ENCODE data around the gene PDE9A.

The PDE9A gene

DNA sequence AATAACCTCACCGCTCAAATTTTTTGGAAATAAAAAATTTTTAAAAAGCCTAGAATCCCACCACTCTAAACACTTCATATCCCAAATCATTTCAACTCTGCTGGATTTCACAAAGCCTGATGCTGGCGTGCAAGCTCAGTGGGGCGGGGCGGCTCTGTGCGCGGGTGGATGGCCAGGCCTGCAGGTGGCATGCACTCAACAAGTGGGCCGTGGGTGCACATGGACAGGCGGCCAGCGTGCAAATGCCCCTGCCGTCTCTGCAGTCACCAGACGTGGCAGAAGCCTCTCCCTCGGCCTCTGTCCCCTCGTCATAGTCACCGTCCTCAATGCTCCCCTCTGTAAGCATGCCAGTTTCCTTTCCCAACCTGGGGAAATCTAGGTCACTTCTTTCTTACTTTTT, 6.6 kb upstream of the PDE9A start:
- TF ChIP-seq, protein P1, sequence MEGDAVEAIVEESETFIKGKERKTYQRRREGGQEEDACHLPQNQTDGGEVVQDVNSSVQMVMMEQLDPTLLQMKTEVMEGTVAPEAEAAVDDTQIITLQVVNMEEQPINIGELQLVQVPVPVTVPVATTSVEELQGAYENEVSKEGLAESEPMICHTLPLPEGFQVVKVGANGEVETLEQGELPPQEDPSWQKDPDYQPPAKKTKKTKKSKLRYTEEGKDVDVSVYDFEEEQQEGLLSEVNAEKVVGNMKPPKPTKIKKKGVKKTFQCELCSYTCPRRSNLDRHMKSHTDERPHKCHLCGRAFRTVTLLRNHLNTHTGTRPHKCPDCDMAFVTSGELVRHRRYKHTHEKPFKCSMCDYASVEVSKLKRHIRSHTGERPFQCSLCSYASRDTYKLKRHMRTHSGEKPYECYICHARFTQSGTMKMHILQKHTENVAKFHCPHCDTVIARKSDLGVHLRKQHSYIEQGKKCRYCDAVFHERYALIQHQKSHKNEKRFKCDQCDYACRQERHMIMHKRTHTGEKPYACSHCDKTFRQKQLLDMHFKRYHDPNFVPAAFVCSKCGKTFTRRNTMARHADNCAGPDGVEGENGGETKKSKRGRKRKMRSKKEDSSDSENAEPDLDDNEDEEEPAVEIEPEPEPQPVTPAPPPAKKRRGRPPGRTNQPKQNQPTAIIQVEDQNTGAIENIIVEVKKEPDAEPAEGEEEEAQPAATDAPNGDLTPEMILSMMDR (IDR thresholded peaks at IDR 0.05; ENCODE audit: low read depth, low read length, missing control alignments), result no peak
- no peak for DNase-seq (ENCODE audit: low read depth)
- no peak overlapping the region for H3K4me3 ChIP-seq (ENCODE audit: low read depth, low read length)

DNA sequence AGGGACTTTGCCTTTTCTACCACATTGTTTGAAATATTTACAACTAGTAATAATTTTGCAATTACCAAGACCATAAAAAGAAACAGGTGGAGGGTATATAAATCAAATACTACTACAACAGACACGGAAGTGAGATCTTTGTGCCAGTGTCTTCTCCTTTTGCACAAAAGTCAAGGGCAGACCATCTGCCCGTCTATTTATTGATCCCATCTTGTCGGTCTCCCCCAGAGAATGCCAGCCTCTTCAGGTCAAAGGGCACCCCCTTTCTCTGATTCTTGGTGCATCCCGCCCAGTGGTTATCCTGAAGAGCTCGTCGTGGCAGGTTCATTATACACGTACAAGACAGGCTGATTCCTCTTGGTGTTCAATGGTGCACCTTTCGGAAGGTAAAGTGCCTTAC, 4.8 kb upstream of the PDE9A start:
- DNase-seq (ENCODE audit: low read depth), result no peak
- TF ChIP-seq, protein P1 (IDR thresholded peaks at IDR 0.05; ENCODE audit: low read depth, low read length, missing control alignments), result no peak
- no peak overlapping the region for H3K4me3 ChIP-seq (ENCODE audit: low read depth, low read length)

DNA sequence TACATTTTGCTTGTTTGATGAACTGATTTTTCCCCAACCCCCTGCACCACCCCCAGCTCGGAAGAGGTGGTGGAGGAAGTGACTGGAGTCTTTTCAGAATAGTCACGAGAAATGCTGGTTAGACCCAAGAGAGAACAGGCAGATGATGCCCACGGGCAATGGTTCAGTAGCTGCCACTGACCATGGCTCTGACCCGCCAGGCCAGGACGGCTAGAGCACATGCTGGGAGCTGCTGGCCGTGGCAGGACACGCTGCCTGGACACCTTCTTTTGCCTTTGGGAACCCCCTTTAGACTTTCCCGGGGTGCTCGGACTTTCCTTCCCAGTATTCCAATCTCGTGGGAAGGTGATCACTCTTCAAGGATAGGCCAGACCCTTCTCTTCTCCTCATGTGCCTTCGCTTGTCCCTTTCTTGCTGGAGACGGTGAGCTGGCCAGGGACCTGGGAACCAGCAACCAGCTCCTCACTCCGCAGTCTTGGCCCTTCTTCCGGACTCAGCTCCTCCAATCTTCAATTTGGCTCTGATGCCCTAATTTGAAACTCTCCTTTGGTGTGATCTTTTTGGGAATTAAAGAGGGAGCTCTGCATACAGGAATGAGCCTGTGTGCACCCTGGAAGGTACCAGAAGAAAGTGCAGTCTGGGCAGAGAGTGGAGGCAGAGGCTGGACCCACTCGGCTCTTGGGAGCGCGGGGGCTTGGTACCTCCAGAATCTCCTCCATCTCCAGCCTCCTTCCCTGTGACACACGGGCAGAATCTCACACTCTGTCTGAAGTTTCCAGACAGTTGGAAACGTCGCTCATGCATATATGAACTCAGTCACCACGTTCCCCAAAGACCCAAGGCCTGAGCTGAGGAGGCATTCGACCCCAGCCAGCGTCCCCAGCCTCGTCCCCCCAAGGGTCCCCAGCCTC, 4.0 kb upstream of the PDE9A start:
- DNase-seq (ENCODE audit: low read depth), result no peak
- H3K4me3 ChIP-seq (ENCODE audit: low read depth, low read length), result no peak overlapping the region
- TF ChIP-seq, protein P1 (IDR thresholded peaks at IDR 0.05; ENCODE audit: low read depth, low read length, missing control alignments), result no peak

DNA sequence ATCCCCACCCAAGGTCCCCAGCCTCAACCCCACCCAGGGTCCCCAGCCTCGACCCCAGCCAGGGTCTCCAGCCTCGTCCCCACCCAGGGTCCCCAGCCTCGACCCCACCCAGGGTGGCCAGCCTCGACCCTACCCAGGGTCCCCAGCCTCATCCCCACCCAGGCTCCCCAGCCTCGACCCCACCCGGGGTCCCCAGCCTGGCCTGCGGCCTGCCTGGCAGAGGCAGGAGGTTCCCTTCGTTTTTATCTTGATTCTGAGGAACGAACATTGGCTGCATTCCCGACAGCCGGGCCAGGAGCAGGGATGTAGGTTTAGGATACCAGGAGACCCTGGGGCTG, 3.4 kb upstream of the PDE9A start:
- DNase-seq (ENCODE audit: low read depth), result no peak
- H3K4me3 ChIP-seq (ENCODE audit: low read depth, low read length), result no peak overlapping the region
- TF ChIP-seq, protein P1 (IDR thresholded peaks at IDR 0.05; ENCODE audit: low read depth, low read length, missing control alignments), result no peak

DNA sequence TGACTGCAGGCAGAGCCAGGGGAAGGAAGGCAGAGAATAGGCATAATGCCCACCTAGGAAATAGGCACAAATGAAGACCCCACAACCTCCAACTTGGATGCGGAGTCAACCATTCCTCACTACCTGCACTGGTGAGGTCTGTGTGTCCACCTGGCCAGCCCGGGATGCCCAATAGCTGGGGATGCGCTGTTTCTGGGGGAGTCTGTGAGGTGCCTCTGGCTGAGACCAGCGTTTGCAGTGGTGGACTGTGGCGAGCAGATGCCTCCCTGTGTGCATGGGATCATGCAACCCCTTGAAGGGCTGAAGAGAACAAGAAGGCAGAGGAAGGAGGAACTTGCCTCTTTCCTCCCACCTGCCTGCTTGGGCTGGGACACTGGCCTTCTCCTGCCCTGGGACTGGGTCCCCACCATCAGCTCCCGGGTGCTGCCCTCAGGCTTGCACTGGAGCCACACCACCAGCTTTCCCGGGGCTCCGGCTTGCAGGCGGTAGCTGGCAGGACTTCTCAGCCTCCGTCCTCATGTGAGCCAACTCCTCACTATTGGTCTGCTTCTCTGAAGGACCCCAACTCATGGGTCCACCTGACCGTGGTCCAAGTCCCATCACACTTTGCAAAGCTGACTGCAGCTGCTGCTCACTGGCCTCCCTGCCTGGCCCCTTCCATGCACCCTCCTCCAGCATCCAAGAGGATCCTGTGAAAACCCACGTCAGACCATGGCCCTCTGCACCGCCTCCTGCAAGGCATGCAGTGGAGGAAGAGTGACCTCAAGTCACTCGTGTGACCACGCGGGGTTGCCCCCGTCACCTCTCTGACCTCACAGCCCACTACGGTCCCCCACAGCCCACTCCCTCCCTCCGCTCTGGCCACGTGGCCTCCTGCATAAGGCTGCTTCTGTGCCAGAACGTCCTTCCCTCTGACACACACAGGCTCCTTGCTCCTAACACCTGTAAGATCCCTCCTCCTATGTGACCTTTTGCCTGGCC, 2.7 kb upstream of the PDE9A start:
- DNase-seq (ENCODE audit: low read depth), result no peak
- TF ChIP-seq, protein P1 (IDR thresholded peaks at IDR 0.05; ENCODE audit: low read depth, low read length, missing control alignments), result no peak
- no peak overlapping the region for H3K4me3 ChIP-seq (ENCODE audit: low read depth, low read length)

DNA sequence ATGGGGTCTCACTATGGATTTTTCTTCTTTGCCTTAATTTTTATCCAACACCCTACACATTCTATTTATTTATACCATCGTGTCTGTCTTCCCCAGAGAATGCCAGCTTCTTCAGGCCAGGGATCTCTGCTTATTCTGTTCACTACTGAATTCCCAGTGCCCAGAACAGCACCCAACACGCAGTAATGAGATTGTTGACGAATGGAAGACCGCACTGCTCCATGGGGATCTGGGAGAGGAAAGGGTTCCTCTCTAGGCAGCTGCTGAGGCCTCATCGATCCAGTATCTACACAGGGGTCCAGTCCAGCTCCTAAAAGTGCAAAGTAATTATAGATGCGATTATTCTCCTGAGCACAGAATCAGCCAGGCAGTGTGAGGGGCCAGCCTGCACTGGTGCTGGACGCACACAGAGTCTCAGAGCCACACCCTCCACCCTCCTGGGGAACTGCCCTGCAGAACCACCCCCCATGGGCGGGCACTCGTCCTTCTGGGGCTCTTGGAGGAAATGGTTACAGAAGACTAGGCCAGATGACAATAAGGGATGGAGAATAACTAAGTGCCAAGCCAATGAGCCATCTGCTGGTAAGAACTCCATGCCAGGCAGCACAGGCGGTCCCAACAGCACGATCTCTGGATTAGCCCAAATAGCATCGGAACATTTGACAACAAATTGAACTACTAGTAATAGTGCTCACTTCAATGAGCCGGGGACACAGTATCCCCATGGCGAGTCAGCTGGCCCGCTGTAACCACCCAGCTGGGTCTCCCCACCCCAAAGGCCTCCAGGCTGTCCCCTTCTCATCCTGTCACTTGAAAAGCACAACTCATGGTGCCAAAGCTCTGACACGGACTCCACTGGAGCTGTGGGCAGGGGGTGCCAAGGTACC, 1.7 kb upstream of the PDE9A start:
- no peak for DNase-seq (ENCODE audit: low read depth)

More for the DNA sequence above, 1.7 kb upstream of the PDE9A start:
- TF ChIP-seq, protein P1 (IDR thresholded peaks at IDR 0.05; ENCODE audit: low read depth, low read length, missing control alignments), result no peak
- H3K4me3 ChIP-seq (ENCODE audit: low read depth, low read length), result no peak overlapping the region

Measured in GM12864 (cell line).